HG02763 (cell line): ENCODE data around the gene ZBTB37.
"Not testable (repeated sequence)": the region's sequence is repeated elsewhere in the genome, so short reads cannot be mapped to it uniquely, and the experiment has no call there.

ENCODE experiments used
- ATAC-seq: cut with Tn5 transposase; IDR thresholded peaks from one replicate; pipeline ENCODE4 v1.9.1; 2021; ENCODE audit warnings: mild to moderate bottlenecking, moderate library complexity; ENCODE audit not compliant: unreplicated experiment

Gene ZBTB37

DNA sequence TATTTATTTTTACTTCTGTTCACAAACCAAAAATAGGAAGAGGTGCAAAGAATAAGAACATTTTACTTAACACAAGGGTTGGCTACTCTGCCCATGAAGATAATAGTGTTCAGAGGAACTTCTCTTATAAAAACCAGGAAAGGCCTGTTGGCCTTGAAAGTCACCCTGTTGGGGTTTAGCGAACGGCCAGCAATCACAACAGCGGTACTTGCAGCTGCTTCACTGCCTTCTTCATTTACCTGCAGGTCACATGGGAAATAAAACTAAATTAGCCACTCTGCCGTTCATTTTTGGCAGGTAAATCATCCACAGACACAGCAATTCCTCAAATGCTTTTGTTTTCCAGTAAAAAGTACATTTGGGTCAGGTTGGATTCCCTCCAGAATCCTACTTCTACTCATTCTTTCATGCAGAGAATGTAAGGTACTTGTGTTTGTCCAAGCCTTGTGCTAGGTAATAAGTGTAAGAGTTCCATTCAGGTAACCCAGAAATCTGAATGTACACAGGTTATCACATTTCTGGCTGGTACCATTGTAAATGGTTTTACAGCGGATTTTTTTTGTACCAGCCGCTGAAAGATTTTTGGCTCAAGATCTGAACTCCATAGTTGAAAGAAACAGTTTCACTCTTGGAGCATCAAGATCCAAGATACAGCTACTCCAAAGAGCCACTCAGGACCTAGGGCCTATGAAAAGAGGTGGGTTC, 35.8 kb downstream of the ZBTB37 start:
- ATAC-seq = no peak

DNA sequence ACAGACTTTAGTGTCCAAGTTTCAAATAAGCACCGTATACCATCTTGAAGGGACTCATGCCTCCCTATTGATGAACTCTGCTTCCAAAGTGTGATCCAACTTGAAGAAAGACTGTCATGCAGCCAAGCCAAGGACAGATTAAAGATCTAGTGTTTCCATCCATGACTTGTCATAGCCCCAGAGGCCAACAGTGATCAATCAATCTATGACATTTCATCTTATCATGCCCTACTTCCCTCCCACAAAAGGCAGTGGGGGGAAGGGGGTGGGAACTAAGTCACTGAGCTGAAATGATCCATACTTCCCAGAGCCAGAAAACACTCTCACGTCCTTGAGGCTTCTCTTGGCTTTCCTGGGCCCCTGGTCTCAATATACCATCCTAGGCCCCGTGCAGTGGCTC, 44.9 kb downstream of the ZBTB37 start:
- no peak for ATAC-seq

DNA sequence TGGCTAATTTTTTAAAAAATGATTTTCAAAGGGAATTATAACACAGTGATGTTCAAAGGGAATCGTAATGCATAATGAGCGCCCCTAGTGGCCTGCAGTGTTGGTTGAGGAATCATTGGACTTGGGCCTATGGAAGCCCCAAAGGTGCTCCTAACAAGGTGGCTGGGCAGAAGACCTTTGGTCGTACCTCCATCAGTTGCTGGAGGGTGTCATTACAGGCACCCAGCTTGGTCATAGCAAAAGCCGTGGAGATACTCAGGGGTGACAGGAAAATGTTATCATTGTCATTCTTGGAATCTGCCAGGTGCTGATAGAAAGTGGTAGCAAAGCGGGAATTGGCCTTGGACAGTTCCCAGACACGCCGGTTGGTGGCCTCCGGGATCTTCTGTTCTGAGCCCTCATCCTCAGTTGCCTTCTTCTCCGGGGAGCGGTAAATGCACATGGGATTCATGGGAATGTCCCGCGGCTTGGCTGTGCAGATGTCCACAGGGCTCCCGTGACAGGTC, 46.2 kb downstream of the ZBTB37 start:
- ATAC-seq = no peak

DNA sequence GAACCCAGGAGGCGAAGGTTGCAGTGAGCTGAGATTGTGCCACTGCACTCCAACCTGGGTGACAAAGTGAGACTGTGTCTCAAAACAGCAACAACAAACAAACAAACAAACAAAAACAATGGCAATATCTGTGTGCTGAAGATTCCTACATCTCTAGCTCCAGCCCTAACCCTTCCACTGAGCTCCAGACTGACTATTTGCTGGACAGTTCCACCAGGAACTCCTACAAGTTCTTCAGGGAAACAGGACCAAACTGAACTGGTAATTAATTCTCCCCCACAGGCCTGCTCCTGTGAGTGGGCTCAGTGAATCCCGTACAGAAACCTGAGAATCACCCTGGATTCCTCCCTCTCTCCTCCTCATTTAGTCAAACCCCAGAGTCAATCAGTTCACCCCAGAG, 47.4 kb downstream of the ZBTB37 start:
- no peak for ATAC-seq

DNA sequence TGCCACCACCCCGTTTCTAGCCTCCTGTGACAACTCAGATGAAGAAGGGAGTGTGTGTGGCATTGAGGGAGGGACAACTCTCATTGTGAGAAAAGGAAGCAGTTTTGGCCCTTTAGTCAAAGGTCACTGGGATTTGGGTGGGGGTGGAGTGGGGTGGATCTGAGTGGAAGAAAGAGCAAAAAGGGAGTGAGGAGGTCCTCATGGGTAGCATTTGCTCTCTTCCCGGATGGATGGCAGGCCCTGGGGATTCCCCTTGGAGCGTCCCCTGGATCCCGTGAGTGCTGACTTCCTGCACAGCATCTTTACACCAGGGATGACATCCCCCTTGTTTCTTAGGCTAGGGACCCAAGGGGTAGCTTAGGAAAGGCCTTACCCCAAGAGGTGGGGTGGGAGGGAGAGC, 48.5 kb downstream of the ZBTB37 start:
- ATAC-seq = no peak

GRCh38 chr1:173917149-173917548, 49.0 kb downstream of the ZBTB37 start, which contains the start of gene SERPINC1:
TSS of gene SERPINC1 (minus strand) at chr1:173917327. CDS start at chr1:173917259, 68 bp downstream.
- no peak for ATAC-seq

DNA sequence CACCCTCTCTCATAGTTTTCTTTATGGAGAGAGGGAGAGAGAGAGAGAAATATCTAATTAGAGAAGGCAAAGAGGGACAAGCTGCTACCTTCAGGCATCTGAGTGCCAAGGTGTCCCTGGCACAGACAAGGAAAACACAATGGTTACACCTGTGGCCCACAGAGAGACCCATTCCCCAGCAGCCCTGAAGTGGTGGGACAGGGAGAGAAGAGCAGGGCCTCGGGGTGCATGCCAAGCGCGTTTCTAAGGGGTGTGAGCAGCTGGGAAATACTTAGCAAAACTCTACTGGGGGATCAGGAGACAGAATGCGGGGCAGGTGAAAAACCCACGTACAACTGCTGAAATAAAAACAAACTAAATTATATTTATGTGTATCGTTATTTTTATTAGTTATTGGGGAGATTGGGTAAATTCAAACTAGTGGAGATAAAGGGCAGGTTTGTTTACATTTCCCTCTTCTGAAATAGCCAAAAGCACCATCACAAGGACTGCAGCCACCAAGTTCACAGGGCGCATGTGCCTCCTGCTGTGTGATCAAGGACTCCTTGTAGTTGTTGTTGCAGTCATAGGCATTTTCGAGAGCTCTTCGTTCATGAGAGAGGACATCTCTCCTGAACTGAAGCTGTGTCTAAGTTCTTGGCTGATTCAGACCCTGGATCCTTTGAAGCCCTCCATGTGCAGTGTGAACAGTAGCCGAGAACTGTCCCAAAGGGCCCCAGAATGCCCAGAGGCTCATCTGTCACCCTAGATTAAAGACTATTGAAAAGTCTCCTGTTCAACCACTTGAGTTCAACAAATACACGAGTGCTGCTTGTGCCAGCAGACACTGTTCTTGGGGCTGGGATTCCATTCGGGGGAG, 49.7 kb downstream of the ZBTB37 start:
- ATAC-seq = no peak

GRCh38 chr1:173920861-173921260, 52.7 kb downstream of the ZBTB37 start:
- ATAC-seq = no peak

- no peak for ATAC-seq
Observed at GRCh38 chr1:173925306-173926242, 57.4 kb downstream of the ZBTB37 start.

- not testable (repeated sequence) for ATAC-seq
Observed at GRCh38 chr1:173930541-173930940, 62.4 kb downstream of the ZBTB37 start.

DNA sequence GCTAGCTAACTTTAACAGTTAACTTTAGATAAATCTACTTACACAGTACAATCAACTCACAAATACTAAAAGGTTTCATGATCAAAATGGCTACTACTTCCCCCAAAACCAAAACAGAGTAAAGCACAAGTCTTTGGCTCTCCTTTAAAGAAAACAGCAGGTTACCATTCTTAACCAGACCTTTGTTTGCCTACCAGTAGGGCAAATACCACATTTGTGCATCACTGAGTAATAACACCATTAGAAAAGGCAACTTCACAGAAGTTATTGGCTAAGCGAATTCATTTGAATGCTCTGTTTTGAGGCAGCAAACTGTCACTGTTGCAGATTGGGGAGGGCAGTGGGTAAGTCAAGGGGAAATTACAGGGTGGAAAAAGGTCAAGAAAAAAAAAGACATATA, 66.3 kb downstream of the ZBTB37 start:
- no peak for ATAC-seq

DNA sequence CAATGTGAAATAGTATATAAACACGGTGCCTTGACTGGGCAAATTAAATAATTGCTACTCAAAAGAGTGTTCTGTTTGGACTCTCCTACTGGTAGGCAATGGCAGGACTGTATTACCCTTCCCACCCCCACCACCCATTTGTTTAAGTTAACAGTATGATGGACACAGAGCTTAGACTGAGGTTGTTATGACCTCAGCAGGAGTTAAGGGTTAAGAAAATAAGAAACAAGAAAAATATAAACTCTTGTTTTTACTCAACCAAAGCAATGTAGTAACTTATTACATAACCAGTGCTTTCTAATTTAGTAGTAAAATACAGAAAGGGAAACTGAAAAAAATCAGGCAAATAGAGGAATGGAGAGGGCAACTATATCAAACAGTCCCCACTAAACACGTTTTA, 68.9 kb downstream of the ZBTB37 start:
- peak; percentile 35 for ATAC-seq

DNA sequence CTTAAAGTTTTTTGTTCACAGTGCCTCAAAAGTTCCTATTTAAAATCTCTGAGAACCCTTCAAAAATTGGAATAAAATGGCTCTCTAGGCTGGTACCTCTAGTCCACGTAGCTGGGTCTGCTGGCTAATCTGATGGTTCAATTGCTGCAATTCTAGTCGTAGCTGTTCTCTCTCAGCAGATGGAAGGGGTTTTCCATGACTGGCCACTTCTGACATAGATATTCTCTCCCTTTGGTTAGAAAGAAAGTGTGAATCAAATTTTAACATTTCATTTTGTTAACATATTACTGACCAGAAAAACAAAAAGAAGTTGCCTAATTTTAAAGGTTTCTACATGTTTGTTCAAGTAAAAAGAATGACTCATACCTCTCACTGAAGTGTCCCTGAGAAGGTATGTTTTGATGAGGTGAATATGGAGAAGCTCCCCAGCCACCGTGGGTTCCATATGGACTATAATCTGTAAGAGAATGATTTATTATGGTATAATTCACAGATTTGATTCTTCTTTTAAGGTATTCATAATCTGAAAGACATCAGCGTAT, 78.3 kb downstream of the ZBTB37 start:
- no peak for ATAC-seq

- no peak for ATAC-seq
Observed at GRCh38 chr1:173948594-173948993, 80.4 kb downstream of the ZBTB37 start.
